OCI-LY3 (cell line): ENCODE results near the gene SLC29A2.

Experiments used
- EZH2phosphoT487 ChIP-seq: fragments of 200-600 bp; shearing (Covaris generic); IDR thresholded peaks from 2 replicates; pipeline ENCODE4 v1.6.1; 2018; ENCODE audit warnings: antibody characterized with exemption, mixed run types, low read depth
- TF ChIP-seq, protein P1 (sequence below): fragments of 200-600, 300-600 bp; sonication (generic); IDR thresholded peaks from 2 replicates; pipeline ENCODE4 v1.5.1; 2014; ENCODE audit warnings: antibody characterized with exemption, low read length, low read depth

DNA sequence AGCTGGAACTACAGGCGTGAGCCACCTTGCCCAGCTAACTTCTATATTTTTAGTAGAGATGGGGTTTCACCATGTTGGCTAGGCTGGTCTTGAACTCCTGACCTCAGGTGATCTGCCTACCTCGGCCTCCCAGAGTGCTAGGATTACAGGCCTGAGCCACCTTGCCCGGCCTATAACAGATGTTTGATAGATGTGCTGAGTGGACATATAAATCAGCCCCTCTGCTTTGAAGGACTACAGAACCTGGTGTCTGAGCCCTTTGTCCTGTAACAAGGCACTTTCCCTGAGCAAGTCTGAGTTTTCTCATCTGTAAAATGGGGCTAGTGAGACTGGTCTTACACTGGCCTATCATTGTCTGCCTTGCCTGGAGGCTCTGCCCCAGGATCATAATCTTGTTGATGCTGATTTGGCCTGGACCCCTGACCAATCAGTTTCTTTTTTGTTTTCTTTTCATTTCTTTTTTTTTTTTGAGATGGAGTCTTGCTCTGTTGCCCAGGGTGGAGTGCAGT is 42.3 kb downstream of the SLC29A2 start:
- TF ChIP-seq, protein P1, sequence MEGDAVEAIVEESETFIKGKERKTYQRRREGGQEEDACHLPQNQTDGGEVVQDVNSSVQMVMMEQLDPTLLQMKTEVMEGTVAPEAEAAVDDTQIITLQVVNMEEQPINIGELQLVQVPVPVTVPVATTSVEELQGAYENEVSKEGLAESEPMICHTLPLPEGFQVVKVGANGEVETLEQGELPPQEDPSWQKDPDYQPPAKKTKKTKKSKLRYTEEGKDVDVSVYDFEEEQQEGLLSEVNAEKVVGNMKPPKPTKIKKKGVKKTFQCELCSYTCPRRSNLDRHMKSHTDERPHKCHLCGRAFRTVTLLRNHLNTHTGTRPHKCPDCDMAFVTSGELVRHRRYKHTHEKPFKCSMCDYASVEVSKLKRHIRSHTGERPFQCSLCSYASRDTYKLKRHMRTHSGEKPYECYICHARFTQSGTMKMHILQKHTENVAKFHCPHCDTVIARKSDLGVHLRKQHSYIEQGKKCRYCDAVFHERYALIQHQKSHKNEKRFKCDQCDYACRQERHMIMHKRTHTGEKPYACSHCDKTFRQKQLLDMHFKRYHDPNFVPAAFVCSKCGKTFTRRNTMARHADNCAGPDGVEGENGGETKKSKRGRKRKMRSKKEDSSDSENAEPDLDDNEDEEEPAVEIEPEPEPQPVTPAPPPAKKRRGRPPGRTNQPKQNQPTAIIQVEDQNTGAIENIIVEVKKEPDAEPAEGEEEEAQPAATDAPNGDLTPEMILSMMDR: no peak
- TF ChIP-seq EZH2phosphoT487: no peak
